HG03469 (cell line): ENCODE data around the gene SYNGR2.

ENCODE experiments used
- ATAC-seq: cut with Tn5 transposase; IDR thresholded peaks from one replicate; pipeline ENCODE4 v1.9.1; 2021; ENCODE audit warnings: mild to moderate bottlenecking, moderate library complexity, moderate number of reproducible peaks; ENCODE audit not compliant: unreplicated experiment

Gene SYNGR2

DNA sequence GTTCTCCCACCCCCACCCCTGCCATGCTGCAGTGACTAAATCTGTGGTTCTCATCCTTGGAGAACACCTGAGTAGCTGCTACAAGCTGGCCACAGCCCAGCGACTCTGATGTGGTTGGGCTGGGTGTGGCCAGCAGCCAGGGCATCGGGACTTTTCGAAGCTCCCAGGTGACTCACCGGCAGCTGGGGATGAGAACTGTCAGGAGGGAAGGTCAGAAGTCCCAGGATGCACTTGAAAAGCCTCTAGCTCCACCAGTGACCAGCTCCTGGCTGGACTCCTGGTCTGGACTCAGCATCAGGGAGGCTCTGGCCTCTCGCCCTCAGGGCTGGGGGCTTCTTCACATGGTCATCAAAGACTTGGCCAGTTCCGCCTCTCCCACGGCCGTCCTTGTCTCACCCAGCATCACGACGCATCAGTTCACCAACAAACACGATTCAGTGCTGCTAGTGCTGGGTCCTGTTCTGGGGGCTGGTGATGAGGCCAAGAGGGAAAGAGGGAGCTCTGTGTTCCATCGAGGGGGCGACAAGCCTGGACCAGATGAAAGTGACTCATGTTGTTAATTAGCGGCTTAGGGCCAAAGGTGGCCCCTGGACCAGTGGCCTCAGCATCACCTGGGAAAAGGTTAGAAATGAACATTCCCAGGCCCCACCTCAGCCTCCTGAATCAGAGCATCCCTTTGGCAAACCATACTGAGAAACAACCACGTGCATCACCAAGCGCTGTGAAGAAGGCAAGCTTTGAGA is 26.1 kb upstream of the SYNGR2 start:
- no peak for ATAC-seq

DNA sequence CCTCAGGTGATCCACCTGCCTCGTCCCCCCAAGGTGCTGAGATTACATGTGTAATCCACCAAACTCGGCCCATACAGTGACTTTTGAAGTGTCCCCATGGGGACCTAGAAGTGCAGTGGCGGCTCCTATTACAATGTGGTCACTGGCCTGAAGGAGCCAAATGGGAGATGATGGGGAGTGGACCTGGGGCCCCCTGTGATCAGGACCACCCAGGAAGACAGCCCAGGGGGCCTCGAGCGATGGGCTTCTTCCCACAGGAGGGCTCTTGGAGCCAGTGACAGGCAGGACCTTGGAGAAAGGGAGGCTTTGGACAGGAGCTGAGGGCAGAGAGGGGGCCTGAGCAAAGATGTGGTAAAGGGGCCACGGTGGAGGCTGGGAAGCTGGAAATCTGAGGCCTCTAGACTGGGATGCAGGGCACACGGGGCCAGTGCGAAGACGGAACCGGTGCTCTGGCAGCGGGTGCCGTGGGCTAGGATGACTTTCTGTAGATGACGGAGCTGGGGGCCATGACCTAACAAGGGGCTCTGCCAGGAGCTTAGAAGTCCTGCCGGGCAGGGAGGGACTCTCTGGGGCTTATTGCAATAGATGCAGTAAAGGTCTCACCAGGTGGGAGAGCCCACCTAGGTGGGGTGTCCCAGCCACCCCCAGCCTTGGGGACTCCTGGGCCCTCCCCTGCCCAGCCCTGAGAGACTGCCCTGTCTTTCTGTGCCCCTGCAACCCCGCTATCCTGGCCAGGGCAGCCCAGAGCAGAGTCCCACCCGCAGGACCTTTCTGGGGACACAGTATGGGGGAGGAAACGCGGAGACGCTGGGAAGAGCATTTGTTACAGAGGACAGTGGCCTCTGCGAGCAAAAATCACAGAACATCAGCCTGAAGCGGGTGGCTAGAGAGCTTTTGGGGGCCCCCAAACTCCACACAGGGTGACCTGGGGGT is 24.9 kb upstream of the SYNGR2 start:
- no peak for ATAC-seq

DNA sequence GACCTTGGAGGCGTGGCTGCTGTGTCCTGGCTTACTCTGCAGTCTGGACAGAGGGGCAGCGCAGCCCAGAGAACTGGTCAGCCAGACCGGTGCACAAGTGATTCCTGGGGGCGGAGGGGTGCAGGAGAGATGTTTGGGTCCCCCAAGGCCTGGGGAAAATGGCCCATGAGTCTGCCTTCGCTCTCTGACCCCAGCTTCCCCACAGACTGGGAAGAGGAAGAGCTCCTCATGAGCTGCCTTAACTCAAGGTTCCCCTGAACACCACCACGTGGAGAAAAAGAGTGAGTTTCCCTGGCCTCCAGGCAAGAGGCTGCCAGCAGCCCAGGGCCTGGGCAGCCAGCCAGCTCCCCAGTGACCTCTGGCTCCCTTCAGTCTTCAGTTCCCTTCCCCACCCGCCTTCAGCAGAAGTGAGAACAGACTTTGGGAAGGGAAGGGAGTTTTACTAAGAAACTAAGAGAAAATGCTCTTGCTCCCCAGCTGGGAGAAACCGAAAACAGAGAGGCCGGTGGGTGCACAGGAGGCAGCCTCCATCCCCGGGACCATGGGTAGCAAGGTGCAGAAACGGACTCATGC is 24.1 kb upstream of the SYNGR2 start:
- ATAC-seq, result no peak

DNA sequence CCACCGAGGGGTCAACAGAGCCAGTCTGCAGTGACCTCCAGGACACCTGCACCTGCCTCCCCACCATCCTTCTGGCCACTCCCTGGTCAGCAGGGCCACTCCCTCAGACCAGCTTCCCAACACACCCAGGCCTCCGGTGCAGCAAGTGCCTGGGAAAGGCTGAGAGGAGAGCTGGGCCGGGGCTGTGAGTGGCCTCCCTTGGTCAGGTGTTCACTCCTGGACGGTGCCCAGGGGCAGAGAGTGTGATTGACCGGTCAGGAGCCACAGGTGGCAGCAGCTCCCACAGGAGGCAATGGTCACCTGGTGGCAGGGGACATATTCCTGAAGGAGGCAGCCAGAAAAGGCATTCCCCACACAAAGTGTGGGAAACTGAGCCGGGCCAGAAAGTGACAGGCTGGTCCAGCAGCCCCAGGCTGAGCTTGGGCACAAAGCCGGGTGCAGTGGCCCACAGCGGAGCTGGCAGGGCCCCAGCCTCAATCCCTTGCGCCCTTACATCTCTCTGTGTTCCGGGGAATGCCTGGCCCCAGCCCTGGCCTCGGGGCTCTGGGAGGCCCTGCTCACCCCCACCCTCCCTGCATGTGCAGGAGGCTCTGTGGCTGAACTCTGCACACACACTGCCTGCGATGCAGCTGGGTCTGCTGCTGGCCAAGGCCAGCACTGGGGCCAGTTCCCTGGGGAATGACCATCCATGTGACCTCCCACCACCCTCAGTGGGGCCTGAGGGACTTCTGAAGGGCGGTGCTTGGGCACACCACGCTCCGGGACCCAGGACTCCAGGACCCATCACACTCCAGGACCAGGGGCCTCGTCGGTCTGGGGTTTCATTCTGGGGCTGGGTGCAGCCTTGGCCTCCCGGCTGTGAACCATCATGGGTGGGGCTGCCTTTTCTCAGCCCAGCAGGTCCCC is 23.4 kb upstream of the SYNGR2 start:
- ATAC-seq, result no peak

DNA sequence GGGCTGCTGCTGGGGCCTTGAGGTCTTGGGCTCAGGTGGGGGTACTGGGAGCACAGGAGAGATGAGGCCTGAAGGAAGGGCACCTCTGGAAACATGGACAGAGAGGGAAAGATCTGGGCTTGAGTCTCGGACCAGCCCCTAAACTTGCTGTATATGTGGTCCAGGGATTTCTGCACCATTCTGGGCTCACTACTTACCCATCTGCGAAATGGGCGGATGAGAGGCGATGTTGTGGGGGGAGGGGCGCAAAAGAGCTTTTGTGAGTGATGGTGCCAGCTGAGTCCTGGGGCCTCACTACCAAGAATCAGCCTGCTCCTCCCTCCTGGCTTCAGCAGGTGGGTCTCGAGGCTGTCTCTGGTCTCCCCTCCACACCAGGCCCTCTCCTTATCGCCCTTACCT is 21.9 kb upstream of the SYNGR2 start:
- no peak for ATAC-seq

DNA sequence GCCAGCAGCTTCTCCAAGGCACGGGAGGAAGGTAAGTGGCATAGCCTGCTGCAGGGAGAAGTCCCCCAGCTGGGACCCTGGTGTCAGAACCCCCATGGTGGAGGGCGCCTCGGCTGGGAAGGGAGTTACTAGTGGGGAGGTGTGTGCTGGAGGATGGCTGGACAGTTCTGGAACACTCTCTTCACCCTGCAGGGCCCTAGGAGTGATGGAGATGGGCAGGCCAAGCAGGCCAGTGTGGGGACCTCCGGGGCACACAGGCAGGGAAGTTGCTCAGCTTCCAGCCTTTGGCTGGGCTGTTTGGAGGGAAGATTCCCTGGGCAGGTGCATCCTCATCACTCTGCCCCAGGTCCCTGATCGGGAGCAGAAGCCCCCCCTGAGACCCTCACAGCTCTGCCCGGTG is 21.5 kb upstream of the SYNGR2 start:
- ATAC-seq, result no peak

DNA sequence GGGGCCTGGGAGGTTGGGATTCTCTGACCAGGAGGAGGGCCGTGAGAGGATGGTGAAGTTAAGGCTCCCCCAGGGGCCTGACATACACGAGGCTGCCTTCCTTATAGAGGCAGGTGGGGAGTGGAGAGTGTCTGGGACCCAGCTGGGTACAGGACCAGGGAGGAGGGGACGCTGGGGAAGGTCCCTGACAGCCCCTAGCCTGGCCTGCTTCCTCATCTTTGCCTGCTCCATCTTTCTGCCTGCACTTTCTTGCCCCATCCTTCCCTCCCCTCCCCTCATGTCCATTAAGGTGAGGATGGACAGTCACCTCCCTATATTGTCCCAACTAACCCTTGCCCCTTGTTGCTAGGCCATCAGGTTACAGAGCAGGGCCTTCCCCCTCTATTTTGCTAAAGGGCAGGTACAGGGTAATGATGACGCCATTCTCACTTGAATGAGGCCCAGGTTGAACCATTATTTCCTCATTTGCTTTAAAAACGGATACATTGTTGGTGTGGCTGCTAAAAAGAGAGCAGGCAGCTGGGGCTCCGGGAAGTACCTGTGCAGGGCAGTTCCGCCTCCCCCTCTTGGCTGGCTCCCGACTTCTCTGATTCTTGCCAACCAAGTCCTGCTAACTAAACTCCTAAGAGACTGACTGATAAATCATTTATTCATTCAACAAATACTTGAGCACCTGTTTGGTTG is 20.9 kb upstream of the SYNGR2 start:
- no peak for ATAC-seq

DNA sequence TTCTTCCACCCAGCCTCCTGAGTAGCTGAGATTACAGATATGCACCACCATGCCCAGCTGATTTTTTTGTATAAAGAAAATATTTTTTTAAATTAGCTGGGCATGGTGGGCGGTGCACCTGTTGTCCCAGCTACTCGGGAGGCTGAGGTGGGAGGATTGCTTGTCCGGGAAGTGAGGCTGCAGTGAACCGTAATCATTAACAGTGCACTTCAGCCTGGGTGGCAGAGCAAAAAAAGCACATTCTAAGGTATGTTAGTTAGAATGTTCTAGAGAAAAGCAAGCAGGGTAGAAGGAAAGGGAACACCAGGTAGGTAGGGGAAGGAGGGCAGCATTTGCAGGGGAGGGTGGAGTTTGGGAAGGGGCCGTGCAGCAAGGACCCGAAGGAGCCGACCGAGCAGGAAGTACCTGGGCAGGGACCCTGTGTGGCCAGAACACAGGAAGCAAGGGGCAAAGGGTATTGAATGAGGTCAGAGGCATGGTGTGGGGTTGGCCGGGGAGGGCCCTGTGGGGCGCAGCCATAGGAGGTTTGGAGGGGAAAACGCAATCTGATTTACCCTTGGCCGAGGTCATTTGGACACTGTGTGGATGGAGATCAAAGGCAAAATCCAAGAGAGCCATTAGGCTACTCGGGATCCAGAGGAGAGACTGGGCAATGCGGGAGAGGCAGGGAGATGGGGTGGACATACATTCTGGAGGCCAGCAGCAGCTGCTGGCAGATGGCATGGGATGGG is 19.9 kb upstream of the SYNGR2 start:
- no peak for ATAC-seq

DNA sequence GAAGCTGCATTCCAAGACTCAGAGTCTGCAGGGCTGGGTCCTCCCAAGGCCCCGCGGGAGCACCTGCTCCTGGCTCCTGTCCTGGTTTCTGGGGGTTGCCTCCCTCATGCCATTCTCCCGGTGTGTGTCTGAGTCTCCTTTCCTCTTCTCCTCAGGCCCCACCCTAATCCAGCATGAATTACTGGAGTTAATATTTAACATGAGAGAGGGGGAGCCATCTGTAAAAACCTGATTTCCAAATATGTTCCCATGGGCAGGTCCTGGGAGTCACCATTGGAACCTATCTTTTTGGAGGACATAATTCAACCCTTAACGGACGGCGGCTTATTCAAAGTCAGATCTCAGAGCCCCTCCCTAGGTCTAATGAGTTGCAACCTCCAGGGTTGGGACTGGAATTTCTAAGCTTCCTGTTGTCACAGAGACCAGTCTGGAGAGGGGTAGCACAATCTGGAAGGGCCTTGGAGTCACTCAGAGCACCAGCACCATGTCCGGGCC is 16.8 kb upstream of the SYNGR2 start:
- no peak for ATAC-seq

DNA sequence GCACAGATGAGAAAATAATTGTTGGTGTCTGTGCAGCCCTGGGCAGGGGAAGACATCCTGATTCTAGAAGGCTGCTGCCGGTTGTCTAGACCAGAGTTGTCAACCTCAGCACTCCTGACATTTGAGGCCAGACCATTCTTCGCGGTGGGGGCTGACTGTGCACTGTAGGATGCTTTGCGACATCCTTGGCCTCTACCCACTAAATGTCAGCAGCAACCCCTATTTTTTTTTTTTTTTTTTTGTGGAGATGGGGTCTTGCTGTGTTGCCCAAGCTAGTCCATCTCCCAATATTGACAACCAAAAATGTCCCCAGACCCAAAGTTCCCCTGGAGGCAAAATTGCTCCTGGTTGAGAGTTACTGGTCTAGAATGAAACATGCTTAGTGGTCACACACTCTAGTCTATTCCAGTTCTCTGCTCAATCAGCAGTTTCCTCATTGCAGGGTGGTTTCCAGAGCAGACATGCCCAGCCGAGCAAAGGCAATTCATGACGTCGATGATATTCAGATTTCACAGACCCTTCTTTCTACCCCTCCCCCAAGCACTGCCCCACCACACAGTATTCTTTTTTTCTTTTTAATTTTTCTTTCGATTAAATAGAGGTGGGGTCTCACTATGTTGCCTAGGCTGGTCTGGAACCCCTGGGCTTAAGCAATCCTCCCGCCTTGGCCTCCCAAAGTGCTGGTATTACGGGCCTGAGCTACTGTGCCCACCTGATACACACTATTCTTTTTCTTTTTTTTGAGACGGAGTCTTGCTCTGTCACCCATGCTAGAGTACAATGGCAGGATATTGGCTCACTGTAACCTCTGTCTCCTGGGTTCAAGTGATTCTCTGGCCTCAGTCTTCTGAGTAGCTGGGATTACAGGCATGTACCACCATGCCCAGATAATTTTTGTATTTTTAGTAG is 13.2 kb upstream of the SYNGR2 start:
- ATAC-seq, result no peak

DNA sequence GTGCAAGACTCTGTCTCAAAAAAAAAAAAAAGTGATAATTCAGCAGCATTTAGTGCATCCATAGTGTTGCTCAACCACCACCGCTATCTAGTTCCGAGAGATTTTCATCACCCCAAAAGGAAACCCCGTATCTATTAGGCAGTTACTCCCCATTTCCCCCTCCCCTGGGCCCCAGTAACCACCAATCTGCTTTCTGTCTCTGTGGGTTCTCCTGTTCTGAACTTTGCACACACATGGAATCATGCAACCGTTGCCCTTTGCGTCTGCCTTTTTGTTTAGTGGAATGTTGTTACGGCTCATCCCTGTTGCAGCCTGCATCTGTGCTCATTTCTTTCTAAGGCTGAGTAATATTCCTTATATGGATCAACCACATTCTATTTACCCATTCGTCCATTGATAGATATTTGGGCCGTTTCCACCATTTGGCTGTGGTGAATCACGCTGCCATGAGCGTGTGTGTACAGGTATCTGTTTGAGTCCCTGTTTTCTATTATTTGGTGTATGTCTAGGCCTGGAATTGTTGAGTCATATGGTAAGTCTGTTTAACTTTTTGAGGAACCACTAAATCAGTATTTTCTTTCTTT is 8.7 kb upstream of the SYNGR2 start:
- ATAC-seq, result no peak

DNA sequence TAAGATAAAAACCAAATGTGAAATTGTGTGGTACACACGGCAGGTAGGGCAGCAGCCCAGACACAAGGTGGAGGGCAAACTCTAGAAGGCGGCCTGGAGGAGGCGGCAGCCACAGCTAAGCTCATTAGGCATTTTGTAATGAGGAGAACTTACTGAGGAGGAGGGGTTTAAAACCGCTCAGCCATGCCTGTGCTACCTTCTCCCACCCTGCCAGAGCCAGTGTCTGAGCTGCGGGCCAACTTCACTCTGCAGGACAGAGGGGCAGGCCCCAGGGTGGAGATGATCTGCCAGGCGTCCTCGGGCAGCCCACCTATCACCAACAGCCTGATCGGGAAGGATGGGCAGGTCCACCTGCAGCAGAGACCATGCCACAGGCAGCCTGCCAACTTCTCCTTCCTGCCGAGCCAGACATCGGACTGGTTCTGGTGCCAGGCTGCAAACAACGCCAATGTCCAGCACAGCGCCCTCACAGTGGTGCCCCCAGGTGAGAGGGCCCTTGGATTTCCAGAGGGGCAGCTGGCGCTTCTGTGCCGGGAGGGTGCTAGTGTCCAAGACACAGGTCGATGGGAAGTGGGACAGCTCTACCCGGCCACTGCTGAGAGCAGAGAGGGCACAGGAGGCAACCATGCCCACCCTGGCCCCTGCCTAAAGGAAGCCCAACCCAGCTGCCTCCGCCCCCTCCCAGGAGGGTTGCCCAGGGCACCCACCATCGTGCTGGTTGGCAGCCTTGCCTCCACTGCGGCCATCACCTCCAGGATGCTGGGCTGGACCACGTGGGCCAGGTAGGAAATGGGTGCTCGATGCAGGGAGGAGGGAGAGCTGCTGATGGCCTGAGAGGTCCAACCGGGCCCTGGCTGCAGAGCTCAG is 4.3 kb upstream of the SYNGR2 start:
- no peak for ATAC-seq

DNA sequence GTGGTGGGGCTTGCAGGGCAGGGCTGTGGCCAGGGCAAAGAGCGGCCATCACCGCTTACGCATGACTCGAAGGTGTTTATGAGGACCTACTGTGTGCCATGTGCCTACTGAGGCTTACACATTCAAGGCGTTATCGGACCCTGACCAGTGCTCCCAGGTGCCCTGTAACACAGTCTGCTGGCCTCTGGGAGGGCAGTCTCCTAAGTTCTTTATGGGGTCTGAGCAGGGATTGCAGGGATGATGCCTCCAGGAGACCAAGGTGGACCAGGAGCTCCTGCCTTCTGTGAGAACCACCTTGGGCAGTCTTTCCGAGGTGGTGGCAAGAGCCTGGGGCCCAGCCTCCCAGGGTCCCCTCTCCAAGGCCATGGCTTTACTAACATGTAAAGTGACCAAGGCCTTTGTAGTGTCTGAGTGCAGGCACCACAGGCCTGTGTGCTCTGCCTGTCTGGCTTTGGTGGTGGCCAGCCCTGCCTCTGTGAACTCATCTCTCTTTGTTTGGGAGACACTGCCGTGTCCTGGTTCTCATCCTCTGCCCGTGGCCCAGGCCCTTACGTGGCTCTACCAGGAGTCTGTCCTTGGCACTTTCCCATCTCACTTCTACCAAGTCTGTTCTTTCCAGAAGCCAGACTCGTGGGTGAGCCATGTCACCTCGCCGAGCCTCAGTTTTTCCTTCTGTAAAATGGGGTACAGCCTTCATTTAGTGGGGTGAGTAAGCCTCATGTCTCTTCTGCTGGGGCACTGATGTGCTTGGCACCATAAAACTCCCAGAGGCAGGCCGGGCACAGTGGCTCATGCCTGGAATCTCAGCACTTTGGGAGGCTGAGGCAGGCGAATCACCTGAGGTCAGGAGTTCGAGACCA is 3.4 kb upstream of the SYNGR2 start:
- ATAC-seq, result no peak

DNA sequence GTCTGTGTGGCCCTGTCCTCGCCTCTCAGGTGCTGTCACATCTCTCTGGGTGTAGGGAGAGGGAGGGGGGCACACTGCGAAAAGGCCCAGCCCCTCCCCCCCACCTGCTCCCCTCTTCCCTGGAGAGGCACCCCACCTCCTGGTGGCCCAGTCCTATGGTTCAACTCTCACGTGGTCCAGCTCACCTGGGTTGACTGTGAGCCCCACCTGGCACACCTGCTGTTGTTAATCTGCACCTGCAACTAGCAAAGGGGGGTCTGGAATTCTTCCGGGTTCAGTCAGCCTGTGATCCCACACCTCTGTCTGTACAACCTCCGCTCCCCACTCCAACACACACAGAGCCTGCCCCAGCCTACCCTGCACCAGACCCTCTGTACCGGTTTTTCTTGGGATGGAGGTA is 2.0 kb upstream of the SYNGR2 start:
- ATAC-seq, result no peak

DNA sequence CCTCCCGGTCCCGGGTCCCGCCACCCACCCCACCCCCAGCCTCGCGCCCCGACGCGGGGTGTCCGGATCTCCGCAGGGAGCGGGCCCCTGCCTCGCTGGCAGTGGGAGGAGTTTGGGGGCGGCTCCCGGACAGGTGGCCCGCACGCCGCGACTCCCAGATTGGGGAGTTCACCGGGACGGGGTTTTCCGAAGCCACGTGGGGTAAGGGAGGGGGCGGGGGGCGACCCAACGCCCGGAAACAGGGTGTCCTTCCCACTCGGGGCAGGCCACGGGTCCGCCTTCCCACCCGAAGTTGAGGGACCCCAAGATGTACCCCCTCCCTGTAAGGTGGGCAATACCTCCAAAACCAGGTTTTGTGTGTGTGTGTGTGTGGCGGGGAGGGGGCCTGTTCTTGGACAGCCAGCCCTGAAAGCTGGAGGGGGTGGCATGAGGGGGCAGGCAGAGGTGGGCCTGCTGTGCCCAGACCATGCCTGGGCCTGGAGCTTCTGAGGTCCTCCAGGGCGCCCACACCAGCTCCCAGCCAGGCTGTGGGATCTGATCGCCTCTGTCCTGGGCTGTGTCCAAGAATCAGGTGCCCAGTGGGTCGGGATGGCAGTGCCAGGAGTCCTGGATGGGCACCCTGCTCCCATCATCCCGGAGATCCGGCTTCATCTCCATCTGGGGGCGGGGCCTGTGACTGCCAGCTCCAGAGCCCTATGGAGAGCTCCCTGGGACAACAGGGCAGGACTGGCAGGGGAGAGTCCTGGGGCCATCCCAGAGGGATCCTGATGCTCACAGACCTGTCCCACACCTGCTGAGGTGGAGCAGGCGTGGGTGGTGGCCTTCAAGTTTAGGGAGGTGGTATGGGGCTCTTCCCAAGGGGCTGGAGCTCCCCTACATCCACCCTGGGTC is 767 bp downstream of the SYNGR2 start:
- ATAC-seq, result no peak
